Gastroesophageal sphincter (tissue), 4 donors: ENCODE results near the gene ARFGAP1. TPM values are rescaled to one million over a fixed set of nuclear protein-coding genes. Genes with fewer than 3 reads are reported as not detected.

Source experiments
- ATAC-seq: fragments of 150-250 bp; one replicate; pipeline ENCODE4 v1.9.1; 2016; ENCODE audit warnings: mild to moderate bottlenecking, moderate library complexity
- H3K27ac ChIP-seq, 4 donors: fragments of 200-600 bp; sonication (generic) in 3 of 4; 1 replicate in 3 of 4; 2 replicates in 1 of 4; pipeline ENCODE4 v1.5.1; 2016 to 2019
- H3K27me3 ChIP-seq: fragments of 200-600 bp; sonication (generic); one replicate; pipeline ENCODE4 v1.5.1; 2019
- H3K36me3 ChIP-seq, 2 donors: fragments of 200-600 bp; sonication (generic); one replicate each; pipeline ENCODE4 v1.5.1; 2019; ENCODE audit warnings: control low read depth in 1 of 2
- H3K4me1 ChIP-seq, 3 donors: fragments of 200-600 bp; sonication (generic); 1 replicate in 2 of 3; 2 replicates in 1 of 3; pipeline ENCODE4 v1.5.1; 2016 to 2019; ENCODE audit warnings: control low read depth in 2 of 3
- H3K4me3 ChIP-seq, 2 donors: fragments of 200-600 bp; sonication (generic); one replicate each; pipeline ENCODE4 v1.5.1; 2019; ENCODE audit warnings: mild to moderate bottlenecking in 1 of 2, moderate library complexity in 1 of 2
- H3K9me3 ChIP-seq, 3 donors: fragments of 200-600 bp; sonication (generic); one replicate each; pipeline ENCODE4 v1.5.1; 2017 to 2019; ENCODE audit warnings: control low read depth in 2 of 3
- CTCF ChIP-seq, 4 experiments: fragments of 200-600 bp in 2 of 4; fragments of 450-650 bp in 2 of 4; sonication (generic) in 1 of 4; IDR thresholded peaks; one replicate each; pipeline ENCODE4 v1.5.1; 2017 to 2019; ENCODE audit warnings: antibody characterized with exemption in 4 of 4, mild to moderate bottlenecking in 2 of 4, moderate library complexity in 2 of 4
- EP300 ChIP-seq: sonication (generic); formaldehyde crosslinking; IDR thresholded peaks from one replicate; pipeline ENCODE4 v1.6.1; 2017; ENCODE audit warnings: antibody characterized with exemption, mild to moderate bottlenecking
- POLR2A ChIP-seq, 2 donors: fragments of 450-650 bp; IDR thresholded peaks; one replicate each; pipeline ENCODE4 v1.6.1; 2017; ENCODE audit warnings: antibody characterized with exemption in 2 of 2, mild to moderate bottlenecking in 2 of 2, moderate library complexity in 1 of 2
- POLR2AphosphoS5 ChIP-seq: sonication (generic); formaldehyde crosslinking; IDR thresholded peaks from one replicate; pipeline ENCODE4 v1.6.1; 2017; ENCODE audit warnings: antibody characterized with exemption
- whole genome bisulfite sequencing, 2 donors: methylation state at CpG; one replicate each; pipeline ENCODE4 v1.1.5; 2018; ENCODE audit warnings: low coverage in 1 of 2; 5-methylcytosine and 5-hydroxymethylcytosine counted together
- total RNA-seq, 4 donors: library from RNA; depleted of rRNA; stranded (reverse); fragments of >200 nt; gene quantifications; one replicate each; pipeline ENCODE4 v1.1.0, GENCODE V29; 2016

ARFGAP1 gene
- total RNA-seq, 4 donors from 2014 or later: 35.0 to 50.1 (median 45.2) TPM

- H3K27me3 ChIP-seq: peaks cover 43% of the 10 kb centered on the region
- TF ChIP-seq CTCF (IDR thresholded peaks at IDR 0.05) (peak in 3 of 4 experiments; percentile 49 to 72 (median 63)), POLR2AphosphoS5 (no peak)
- peaks cover 0 to 36% of the 10 kb centered on the region in 2 donors for H3K36me3 ChIP-seq
- H3K4me1 ChIP-seq: peaks cover 0 to 14% (median 0%) of the 10 kb centered on the region in 3 donors
- no CpG with 5 or more reads among the region's 26 CpGs for WGBS, 2 donors
- H3K27ac ChIP-seq: no peak overlapping the region
- ATAC-seq: no peak
- no peak overlapping the region for H3K4me3 ChIP-seq
- H3K9me3 ChIP-seq: no peaks in the 10 kb centered on the region
Observed at GRCh38 chr20:63290677-63291472, 18.3 kb downstream of the ARFGAP1 start.

DNA sequence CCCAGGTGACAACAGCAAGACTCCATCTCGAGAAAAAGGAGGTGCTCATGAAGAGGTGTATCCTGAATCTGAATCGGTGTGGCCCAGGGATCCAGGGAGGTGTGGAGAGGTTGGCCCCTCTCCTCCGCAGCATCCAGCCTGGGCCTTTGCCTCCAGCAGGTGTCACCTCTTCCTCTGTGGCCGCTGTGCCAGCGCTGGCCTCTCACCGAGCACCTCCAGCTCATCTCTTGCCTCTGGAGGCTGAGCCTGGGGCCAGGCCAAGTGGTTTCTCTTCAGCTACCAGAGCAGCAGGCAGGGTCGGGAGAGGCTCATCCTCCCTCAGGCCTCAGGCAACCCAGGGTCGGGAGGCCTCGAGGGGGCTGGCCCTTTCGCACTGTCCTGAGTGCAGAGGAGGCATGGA, 19.2 kb downstream of the ARFGAP1 start:
- Histone ChIP-seq H3K36me3 (peaks cover 0 to 27% of the 10 kb centered on the region in 2 donors), H3K4me1 (peaks cover 0 to 14% (median 0%) of the 10 kb centered on the region in 3 donors), H3K4me3 (no peak overlapping the region), H3K27ac (no peak overlapping the region), H3K9me3 (no peaks in the 10 kb centered on the region), H3K27me3 (peaks cover 53% of the 10 kb centered on the region)
- ATAC-seq: no peak
- TF ChIP-seq EP300: no peak
- 60 to 95% methylated on average over 1 to 4 of the region's 10 CpGs for WGBS, 2 donors

GRCh38 chr20:63292292-63292701, 19.7 kb downstream of the ARFGAP1 start:
- Histone ChIP-seq H3K36me3 (peaks cover 0 to 22% of the 10 kb centered on the region in 2 donors), H3K9me3 (no peaks in the 10 kb centered on the region), H3K27me3 (peaks cover 57% of the 10 kb centered on the region), H3K4me1 (peaks cover 0 to 14% (median 0%) of the 10 kb centered on the region in 3 donors), H3K4me3 (no peak overlapping the region), H3K27ac (no peak overlapping the region)
- no peak for TF ChIP-seq POLR2AphosphoS5
- TF ChIP-seq CTCF (IDR thresholded peaks at IDR 0.05): no peak
- no peak for TF ChIP-seq POLR2A (IDR thresholded peaks at IDR 0.05)
- TF ChIP-seq EP300: no peak
- no CpG with 5 or more reads among the region's 16 CpGs for WGBS, 2 donors
- no peak for ATAC-seq

DNA sequence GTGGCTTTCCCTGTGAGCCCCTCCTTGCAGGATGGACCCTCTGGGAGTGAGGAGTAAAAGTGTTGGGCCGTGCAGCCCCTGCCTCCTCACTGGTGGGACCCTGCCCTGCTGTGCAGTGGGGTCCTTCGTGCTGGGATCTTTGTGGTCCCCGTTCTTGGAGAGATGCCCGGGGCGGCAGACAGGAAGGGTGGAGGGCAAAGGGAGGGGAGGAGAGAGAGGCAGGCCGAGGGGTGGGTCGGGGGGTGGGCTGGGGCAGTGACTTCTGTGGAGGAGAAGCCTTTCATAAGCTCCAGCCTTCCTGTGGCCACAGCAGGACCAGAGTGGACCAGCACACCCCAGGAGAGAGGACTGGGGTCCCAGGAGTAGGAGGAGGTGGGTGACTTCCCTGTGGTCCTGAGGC, 20.3 kb downstream of the ARFGAP1 start, which contains the start of gene COL20A1:
COL20A1 (plus strand) TSS at position 283 of the 400 bp plus-strand sequence. CDS start 1,922 bp downstream, outside the sequence.
- Histone ChIP-seq H3K9me3 (no peaks in the 10 kb centered on the region), H3K4me1 (peaks cover 0 to 14% (median 0%) of the 10 kb centered on the region in 3 donors), H3K4me3 (no peak within 1 kb of the TSS), H3K27me3 (peaks cover 64% of the 10 kb centered on the region), H3K27ac (no peak within 1 kb of the TSS), H3K36me3 (peaks cover 0 to 16% of the 10 kb centered on the region in 2 donors)
- no CpG with 5 or more reads among the region's 7 CpGs for WGBS, 2 donors
- TF ChIP-seq EP300 (no peak), POLR2A (IDR thresholded peaks at IDR 0.05) (no peak), CTCF (IDR thresholded peaks at IDR 0.05) (no peak), POLR2AphosphoS5 (no peak)
- no peak for ATAC-seq

- no peak for ATAC-seq
- WGBS, 2 donors: no CpG with 5 or more reads among the region's 11 CpGs
- peaks cover 0 to 10% of the 10 kb centered on the region in 2 donors for H3K36me3 ChIP-seq
- peaks cover 0 to 14% (median 0%) of the 10 kb centered on the region in 3 donors for H3K4me1 ChIP-seq
- H3K27ac ChIP-seq: no peak overlapping the region
- TF ChIP-seq POLR2AphosphoS5: no peak
- TF ChIP-seq POLR2A (IDR thresholded peaks at IDR 0.05): no peak
- TF ChIP-seq EP300: no peak
- TF ChIP-seq CTCF (IDR thresholded peaks at IDR 0.05): no peak
- peaks cover 69% of the 10 kb centered on the region for H3K27me3 ChIP-seq
- H3K4me3 ChIP-seq: no peak overlapping the region
- no peaks in the 10 kb centered on the region for H3K9me3 ChIP-seq
Observed at GRCh38 chr20:63293456-63293855, 20.8 kb downstream of the ARFGAP1 start.
